Mucosa of stomach (tissue), 1 donor: ENCODE data around the gene PPM1H.
"Not testable (repeated sequence)": the region's sequence is repeated elsewhere in the genome, so short reads cannot be mapped to it uniquely, and the experiment has no call there.

Experiments
- H3K27me3 ChIP-seq: one replicate; pipeline ENCODE4 v1.7.0; 2013; ENCODE audit warnings: mild to moderate bottlenecking, low read length; ENCODE audit not compliant: control insufficient read depth, insufficient read depth
- H3K36me3 ChIP-seq: one replicate; pipeline ENCODE4 v1.7.0; 2013; ENCODE audit warnings: low read length; ENCODE audit not compliant: control insufficient read depth, insufficient read depth
- H3K4me1 ChIP-seq: one replicate; pipeline ENCODE4 v1.7.0; 2013; ENCODE audit warnings: mild to moderate bottlenecking, low read length; ENCODE audit not compliant: control insufficient read depth, insufficient read depth
- H3K4me3 ChIP-seq: one replicate; pipeline ENCODE4 v1.7.0; 2013; ENCODE audit warnings: low read length
- H3K9ac ChIP-seq: one replicate; pipeline ENCODE4 v1.7.0; 2013; ENCODE audit warnings: mild to moderate bottlenecking, low read length, moderate library complexity
- H3K9me3 ChIP-seq: one replicate; pipeline ENCODE4 v1.7.0; 2013; ENCODE audit warnings: mild to moderate bottlenecking, low read length, moderate library complexity; ENCODE audit not compliant: control insufficient read depth
- donor health status: Pancreatic carcinoma.

PPM1H gene

DNA sequence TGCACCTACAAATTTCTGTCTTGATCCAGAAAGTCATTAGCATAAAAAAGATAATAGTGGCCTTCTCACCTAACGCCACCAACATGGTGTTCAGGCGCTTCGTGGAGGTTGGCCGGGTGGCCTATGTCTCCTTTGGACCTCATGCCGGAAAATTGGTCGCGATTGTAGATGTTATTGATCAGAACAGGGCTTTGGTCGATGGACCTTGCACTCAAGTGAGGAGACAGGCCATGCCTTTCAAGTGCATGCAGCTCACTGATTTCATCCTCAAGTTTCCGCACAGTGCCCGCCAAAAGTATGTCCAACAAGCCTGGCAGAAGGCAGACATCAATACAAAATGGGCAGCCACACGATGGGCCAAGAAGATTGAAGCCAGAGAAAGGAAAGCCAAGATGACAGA is 30.3 kb upstream of the PPM1H start:
- H3K4me3 ChIP-seq, H3K9me3 ChIP-seq, H3K36me3 ChIP-seq, H3K9ac ChIP-seq, H3K27me3 ChIP-seq: not testable (repeated sequence)
- peaks cover 37% of the 10 kb centered on the region for H3K4me1 ChIP-seq

DNA sequence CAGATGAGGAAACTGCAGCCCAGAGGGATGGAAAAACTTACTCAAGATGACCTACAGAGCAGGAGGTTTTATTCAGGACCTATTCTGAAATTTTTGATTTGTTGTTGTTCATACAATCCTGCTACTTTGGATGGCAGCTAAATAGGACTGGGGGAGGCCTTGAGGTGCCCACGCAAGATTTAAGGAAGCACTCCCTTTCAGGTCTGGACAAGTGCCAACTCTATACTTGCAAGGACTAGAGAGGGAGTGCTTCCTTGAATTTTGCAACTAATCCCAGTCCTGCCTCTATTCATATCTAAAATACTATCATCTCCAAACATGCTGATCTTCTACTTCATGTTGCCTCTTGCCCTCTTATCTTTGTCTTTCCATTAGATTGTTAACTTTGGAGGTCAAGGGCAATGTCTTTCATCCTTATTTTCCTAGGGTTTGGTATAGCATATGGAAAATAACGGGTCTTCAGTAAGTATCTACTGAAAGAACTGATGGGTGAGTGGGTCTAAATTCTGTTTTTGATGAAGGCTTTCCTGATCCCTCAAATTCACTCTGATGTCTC is 28.6 kb upstream of the PPM1H start:
- Histone ChIP-seq H3K27me3 (no peaks in the 10 kb centered on the region), H3K9ac (no peak overlapping the region), H3K36me3 (no peaks in the 10 kb centered on the region), H3K4me1 (peaks cover 34% of the 10 kb centered on the region), H3K4me3 (no peak overlapping the region), H3K9me3 (no peaks in the 10 kb centered on the region)

DNA sequence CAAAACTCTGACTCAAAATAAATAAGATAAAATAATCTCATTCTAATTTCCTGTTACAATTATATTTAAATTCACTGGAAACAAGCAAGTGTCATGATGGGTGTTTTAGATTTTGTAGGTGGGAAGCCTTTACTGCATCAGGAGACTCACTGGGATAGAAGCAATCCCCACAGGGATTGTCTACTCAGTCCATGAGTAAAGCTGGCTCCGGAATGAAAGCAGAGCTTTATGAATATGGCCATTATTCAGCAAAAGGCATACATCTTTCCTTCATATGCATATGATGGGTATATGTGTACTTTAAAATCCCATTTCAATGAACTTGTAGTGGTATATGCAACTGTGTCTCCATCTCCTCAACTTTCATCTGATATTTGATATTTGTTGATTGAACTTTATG is 25.4 kb upstream of the PPM1H start:
- H3K9me3 ChIP-seq: no peaks in the 10 kb centered on the region
- H3K4me1 ChIP-seq: peaks cover 22% of the 10 kb centered on the region
- H3K36me3 ChIP-seq: no peaks in the 10 kb centered on the region
- H3K27me3 ChIP-seq: no peaks in the 10 kb centered on the region
- H3K9ac ChIP-seq: no peak overlapping the region
- H3K4me3 ChIP-seq: no peak overlapping the region

DNA sequence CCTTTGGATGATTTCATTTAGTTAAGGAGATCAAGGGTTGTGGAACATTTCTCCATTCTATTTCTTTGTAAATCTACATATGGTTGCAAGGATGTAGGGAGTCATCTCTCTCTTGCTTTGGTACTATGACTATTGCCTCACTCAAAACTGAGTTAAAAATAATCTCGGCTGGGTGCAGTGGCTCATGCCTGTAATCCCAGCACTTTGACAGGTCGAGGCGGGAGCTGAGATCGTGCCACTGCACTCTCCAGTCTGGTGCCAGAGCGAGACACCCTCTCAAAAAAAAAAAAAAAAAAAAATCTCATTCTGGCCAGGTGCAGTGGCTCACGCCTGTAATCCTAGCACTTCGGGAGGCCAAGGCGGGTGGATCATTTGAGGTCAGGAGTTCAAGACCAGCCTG is 24.8 kb upstream of the PPM1H start:
- Histone ChIP-seq H3K27me3 (no peaks in the 10 kb centered on the region), H3K9ac (no peak overlapping the region), H3K4me1 (peaks cover 22% of the 10 kb centered on the region), H3K4me3 (no peak overlapping the region), H3K9me3 (no peaks in the 10 kb centered on the region), H3K36me3 (no peaks in the 10 kb centered on the region)

DNA sequence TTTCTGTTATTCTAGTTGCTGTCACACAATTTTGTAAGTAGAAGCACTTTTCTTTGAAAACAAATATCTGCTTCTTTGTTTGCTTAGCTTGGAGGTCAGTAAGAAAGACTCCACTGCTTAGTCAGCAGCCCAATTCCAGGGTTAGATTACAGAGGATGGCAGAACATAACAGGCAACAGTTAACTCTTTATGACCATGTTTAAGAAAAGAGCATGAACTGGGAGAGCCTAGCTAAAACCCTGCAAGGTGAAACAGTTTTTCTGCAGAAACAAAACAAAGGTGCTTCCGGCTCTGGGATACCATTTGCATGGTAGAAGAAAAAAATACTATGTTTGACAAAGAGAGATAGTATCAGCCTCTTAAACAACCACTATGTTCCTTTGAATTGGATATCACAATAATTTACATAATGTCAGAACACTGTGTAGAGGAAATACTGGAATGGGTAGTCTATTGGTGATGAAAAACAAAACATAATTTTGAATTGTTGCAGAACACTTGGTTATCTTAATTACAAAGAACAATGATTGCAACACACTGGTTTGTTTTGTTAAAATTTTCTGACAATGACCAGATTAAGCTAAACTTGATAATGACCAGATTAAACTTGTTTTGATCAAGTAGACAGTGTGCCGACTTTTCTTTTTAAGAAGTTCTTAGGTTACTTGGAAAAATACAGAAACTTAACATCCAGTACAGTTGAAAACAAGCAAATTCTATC is 22.4 kb upstream of the PPM1H start:
- peaks cover 22% of the 10 kb centered on the region for H3K4me1 ChIP-seq
- no peak overlapping the region for H3K4me3 ChIP-seq
- no peaks in the 10 kb centered on the region for H3K27me3 ChIP-seq

DNA sequence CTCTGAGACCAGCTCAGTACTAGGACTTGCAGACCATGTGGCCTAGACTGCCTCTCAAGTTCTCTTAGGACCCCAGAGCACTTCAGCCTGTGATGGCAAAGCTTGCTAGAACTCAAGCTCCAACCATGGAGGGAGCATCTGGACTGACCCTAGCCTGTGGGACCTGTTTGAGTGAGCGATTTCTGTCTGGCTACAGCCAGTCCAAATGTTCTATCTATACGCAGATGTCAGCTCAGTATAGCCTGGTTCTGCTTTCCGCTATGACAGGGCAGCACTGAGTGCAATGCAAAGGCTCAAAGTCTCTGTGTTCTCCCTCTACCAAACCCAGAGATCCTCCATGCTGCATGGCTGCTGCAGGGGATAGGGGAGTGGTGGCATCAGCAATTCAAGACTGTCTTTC is 20.7 kb upstream of the PPM1H start:
- Histone ChIP-seq H3K4me1 (peaks cover 15% of the 10 kb centered on the region), H3K4me3 (no peak overlapping the region), H3K9me3 (no peaks in the 10 kb centered on the region)

More for the DNA sequence above, 22.4 kb upstream of the PPM1H start:
- H3K9me3 ChIP-seq: no peaks in the 10 kb centered on the region
- no peaks in the 10 kb centered on the region for H3K36me3 ChIP-seq
- no peak overlapping the region for H3K9ac ChIP-seq

DNA sequence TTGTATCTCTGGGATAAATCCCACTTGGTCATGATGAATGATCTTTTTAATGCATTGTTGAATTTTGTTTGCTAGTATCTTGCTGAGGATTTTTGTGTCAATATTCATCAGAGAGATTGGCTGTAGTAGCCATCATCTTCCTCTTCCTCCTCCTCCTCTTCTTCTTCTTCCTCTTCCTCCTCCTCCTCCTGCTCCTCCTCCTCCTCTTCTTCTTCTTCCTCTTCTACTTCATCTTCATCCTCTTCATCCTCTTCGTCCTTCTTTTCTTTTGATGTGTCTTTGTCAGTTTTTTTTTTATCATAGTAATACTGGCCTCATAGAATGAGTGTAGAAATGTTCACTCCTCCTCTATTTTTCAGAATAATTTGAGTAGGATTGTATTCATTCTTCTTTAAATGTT is 15.4 kb upstream of the PPM1H start:
- Histone ChIP-seq H3K9ac (no peak overlapping the region), H3K4me3 (no peak overlapping the region), H3K27me3 (no peaks in the 10 kb centered on the region), H3K36me3 (no peaks in the 10 kb centered on the region), H3K4me1 (no peaks in the 10 kb centered on the region), H3K9me3 (no peaks in the 10 kb centered on the region)

More for the DNA sequence above, 20.7 kb upstream of the PPM1H start:
- Histone ChIP-seq H3K36me3 (no peaks in the 10 kb centered on the region), H3K27me3 (no peaks in the 10 kb centered on the region), H3K9ac (no peak overlapping the region)

DNA sequence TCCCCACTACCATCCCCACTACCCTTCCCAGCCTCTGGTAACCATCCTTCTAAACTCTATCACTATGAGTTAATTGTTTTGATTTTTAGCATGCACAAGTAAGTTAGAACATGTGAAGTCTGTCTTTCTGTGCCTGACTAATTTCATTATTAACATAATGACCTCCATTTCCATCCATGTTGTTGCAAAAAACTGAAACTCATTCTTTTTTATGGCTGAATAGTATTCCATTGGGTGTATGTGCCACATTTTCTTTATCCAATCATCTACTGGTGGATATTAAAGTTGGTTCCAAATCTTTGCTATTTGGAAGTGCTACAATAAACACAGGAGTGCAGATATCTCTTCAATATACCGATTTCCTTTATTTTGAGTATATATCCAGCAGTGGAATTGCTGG is 13.2 kb upstream of the PPM1H start:
- H3K4me1 ChIP-seq: no peaks in the 10 kb centered on the region

DNA sequence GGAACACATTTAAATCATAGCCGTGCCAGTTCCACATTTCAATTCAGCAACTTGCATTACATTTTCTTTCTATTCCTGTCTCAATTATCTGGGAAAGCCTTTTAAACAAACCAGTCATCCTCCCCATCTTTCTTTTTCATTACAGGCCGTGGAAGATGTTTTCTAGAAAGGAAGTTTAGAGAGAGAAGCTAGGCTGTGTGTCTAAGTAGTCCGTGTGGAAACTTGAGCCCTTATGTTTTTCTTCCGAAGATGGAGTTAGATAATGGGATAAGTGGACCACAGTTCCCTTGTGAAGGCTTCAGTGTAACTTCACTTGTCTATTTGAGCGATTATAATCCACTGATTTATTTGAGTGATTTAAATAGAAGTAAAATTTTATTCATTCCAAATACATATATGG is 12.4 kb upstream of the PPM1H start:
- Histone ChIP-seq H3K9ac (no peak overlapping the region), H3K4me1 (no peaks in the 10 kb centered on the region), H3K4me3 (no peak overlapping the region), H3K9me3 (no peaks in the 10 kb centered on the region), H3K27me3 (no peaks in the 10 kb centered on the region), H3K36me3 (no peaks in the 10 kb centered on the region)

More for the DNA sequence above, 13.2 kb upstream of the PPM1H start:
- H3K9ac ChIP-seq: no peak overlapping the region
- H3K4me3 ChIP-seq: no peak overlapping the region
- H3K36me3 ChIP-seq: no peaks in the 10 kb centered on the region
- no peaks in the 10 kb centered on the region for H3K27me3 ChIP-seq
- no peaks in the 10 kb centered on the region for H3K9me3 ChIP-seq

DNA sequence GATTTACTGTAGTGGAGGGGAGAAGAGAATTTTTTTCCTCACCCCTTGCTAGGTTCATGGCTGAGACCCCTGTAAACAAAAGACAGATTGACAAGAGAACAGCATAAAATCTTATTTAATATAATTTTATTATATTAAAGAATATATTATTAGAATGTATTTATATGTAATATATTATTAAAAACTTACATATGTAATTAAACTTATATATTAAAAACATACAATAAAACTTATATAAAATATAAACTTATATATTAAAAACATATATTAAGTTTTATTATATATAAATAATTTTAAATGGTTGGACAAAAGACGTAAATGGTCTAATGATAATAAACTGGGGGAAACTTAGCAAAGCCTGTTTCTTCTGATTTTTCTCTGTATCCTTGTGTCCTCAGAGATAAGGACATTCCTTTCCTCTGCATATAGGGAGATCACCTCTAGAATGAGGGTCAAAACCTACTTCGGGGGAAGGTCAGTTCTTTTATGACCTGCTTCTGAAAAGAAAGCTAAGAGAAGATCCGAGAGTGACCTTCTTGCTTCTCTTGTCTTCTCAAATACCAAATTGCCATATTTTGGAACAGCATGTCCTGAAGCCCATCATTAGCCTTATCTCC is 8.9 kb upstream of the PPM1H start:
- no peaks in the 10 kb centered on the region for H3K27me3 ChIP-seq
- no peak overlapping the region for H3K9ac ChIP-seq
- H3K9me3 ChIP-seq: no peaks in the 10 kb centered on the region
- no peaks in the 10 kb centered on the region for H3K4me1 ChIP-seq
- H3K36me3 ChIP-seq: no peaks in the 10 kb centered on the region
- no peak overlapping the region for H3K4me3 ChIP-seq

DNA sequence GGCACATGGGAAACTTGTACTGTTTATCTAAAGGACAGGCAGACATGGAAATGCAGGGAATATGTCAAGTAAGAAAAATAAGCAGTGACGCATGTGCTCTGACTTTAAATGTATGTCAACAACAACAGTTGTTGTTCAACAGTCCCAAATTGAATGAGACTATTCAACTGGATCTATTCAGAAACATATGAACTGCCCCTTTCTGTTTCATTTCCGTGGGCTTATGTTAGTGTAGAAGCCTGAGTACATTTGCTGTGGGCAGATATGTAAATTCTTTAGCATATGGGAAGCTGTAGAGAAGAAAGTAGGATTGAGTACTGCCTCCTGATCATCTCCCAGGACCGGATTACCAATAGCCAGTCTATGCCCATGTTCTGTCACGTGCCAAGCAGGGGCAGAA is 7.4 kb upstream of the PPM1H start:
- not testable (repeated sequence) for H3K9me3 ChIP-seq, H3K4me1 ChIP-seq, H3K27me3 ChIP-seq, H3K9ac ChIP-seq, H3K4me3 ChIP-seq, H3K36me3 ChIP-seq

DNA sequence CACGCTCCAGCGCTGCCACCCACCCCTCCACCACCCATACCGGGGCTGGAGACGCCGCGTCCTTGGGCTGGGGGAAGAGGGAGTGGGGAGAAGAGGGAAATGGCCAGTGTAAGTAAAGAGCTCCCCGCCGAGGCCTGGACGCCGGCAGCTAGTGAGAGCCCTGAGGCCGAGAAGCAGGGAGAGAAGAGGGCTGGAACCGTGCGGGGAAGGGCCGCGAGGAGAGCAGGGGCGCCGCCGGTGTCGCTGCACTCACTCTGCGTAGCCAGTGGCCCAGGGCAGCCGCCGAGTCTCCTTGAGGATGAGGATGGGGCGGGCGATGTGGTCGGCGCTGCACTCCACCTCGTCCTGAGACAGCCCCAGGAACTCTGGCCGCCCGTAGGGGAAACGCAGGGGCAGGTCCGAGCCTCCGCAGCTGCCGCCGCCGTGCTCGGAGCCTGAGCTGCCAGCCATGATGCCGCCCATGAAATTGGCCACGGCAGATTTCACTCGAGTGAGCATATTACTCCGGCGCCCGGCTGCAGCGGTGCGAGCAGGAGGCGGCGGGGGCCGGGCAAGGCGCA is 631 bp downstream of the PPM1H start:
- Histone ChIP-seq H3K27me3 (no peaks in the 10 kb centered on the region), H3K9me3 (no peaks in the 10 kb centered on the region), H3K4me1 (no peaks in the 10 kb centered on the region), H3K36me3 (no peaks in the 10 kb centered on the region), H3K4me3 (peak overlapping the region; percentile 45), H3K9ac (peak overlapping the region; percentile 85)
